IPS-15b (cell line): Measurements from ENCODE around the gene AADACL2.

Experiments
- H3K27me3 ChIP-seq: one replicate; pipeline ENCODE4 v1.6.1; 2013; ENCODE audit warnings: low read length; ENCODE audit not compliant: control insufficient read depth, insufficient read depth
- H3K36me3 ChIP-seq: one replicate; pipeline ENCODE4 v1.6.1; 2013; ENCODE audit warnings: low read length; ENCODE audit not compliant: control insufficient read depth, insufficient read depth
- H3K4me1 ChIP-seq: one replicate; pipeline ENCODE4 v1.6.1; 2013; ENCODE audit warnings: mild to moderate bottlenecking, low read length; ENCODE audit not compliant: control insufficient read depth, insufficient read depth
- H3K4me3 ChIP-seq: one replicate; pipeline ENCODE4 v1.5.1; 2013; ENCODE audit warnings: low read depth, low read length
- H3K9ac ChIP-seq: one replicate; pipeline ENCODE4 v1.6.1; 2013; ENCODE audit warnings: low read depth, mild to moderate bottlenecking, low read length
- H3K9me3 ChIP-seq: one replicate; pipeline ENCODE4 v1.6.1; 2013; ENCODE audit warnings: mild to moderate bottlenecking, low read length; ENCODE audit not compliant: control insufficient read depth, insufficient read depth

AADACL2 gene, protein sequence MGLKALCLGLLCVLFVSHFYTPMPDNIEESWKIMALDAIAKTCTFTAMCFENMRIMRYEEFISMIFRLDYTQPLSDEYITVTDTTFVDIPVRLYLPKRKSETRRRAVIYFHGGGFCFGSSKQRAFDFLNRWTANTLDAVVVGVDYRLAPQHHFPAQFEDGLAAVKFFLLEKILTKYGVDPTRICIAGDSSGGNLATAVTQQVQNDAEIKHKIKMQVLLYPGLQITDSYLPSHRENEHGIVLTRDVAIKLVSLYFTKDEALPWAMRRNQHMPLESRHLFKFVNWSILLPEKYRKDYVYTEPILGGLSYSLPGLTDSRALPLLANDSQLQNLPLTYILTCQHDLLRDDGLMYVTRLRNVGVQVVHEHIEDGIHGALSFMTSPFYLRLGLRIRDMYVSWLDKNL

DNA sequence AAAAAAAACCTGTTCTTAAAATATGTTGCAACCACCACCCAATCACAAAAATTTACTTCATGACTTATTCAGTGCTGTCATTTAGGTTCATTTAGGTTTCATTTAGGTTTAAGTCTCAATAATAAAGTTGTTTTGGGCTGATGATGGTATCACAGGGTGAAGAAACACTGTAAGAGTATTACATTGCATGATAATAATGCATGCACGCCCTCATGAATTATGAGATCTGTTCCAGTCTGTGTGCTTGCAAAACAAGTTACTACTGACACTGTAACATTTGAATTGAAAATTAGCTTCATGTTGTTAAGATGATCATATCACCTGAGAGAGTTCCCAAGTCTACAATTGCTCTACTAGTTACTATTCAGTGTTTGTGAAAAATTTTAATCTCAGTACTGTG, at the start of gene AADACL2:
Gene AADACL2, plus strand, starts transcription at position 315 of the 400 bp plus-strand sequence. CDS start 109 bp downstream, outside the sequence.
- H3K4me3 ChIP-seq: no peak within 1 kb of the TSS
- H3K9me3 ChIP-seq: no peaks in the 10 kb centered on the region

GRCh38 chr3:151684094-151684493, 49.6 kb upstream of the AADACL2 start:
- Histone ChIP-seq H3K4me1 (peaks cover 4% of the 10 kb centered on the region), H3K36me3 (no peaks in the 10 kb centered on the region), H3K9me3 (no peaks in the 10 kb centered on the region), H3K9ac (no peak overlapping the region), H3K4me3 (no peak overlapping the region), H3K27me3 (no peaks in the 10 kb centered on the region)

More for the DNA sequence above, at the start of gene AADACL2:
- Histone ChIP-seq H3K4me1 (no peaks in the 10 kb centered on the region), H3K27me3 (no peaks in the 10 kb centered on the region), H3K9ac (no peak within 1 kb of the TSS), H3K36me3 (no peaks in the 10 kb centered on the region)

GRCh38 chr3:151686257-151686656, 47.5 kb upstream of the AADACL2 start:
- Histone ChIP-seq H3K4me3 (no peak overlapping the region), H3K27me3 (no peaks in the 10 kb centered on the region), H3K36me3 (no peaks in the 10 kb centered on the region), H3K9me3 (no peaks in the 10 kb centered on the region), H3K9ac (no peak overlapping the region), H3K4me1 (peaks cover 4% of the 10 kb centered on the region)

DNA sequence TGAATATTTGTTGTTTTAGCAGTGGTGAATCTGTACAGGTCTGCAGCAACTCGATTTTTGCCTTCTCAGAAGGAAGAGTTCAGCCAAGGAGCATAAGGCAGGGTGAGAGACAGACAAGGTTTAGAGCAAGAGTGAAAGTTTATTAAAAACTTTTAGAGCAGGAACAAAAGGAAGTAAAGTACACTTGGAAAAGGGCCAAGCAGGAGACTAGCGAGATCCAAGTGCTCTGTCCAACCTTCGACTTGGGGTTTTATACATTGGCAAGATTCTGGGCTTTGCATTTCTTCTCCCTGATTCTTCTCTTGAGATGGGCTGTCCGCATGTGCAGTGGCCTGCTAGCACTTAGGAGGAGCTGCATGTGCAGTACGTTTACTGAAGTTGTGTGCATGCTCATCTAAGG, 46.7 kb upstream of the AADACL2 start:
- Histone ChIP-seq H3K36me3 (no peaks in the 10 kb centered on the region), H3K4me3 (no peak overlapping the region), H3K4me1 (peaks cover 4% of the 10 kb centered on the region), H3K9me3 (no peaks in the 10 kb centered on the region), H3K9ac (no peak overlapping the region), H3K27me3 (no peaks in the 10 kb centered on the region)

DNA sequence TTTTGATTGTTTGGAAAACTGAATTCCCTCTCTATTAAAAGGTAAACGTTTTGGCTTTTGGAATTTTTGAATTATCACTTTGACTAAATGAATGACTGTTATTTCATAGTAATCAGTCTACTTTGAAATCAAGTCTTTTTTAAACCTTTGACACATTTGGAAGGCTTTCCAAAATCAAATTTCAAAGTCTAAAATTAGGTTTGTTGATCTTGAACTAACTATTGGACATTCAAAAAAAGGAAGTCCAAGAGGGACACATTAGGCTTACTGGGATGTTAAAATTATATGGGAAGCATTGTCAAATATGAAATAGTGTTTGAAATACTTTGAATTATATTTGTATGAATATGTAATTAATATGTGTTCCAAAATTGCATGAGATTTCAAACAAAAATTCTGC, 45.2 kb upstream of the AADACL2 start:
- Histone ChIP-seq H3K27me3 (no peaks in the 10 kb centered on the region), H3K4me1 (peaks cover 4% of the 10 kb centered on the region), H3K4me3 (no peak overlapping the region), H3K9ac (no peak overlapping the region), H3K9me3 (no peaks in the 10 kb centered on the region), H3K36me3 (no peaks in the 10 kb centered on the region)

DNA sequence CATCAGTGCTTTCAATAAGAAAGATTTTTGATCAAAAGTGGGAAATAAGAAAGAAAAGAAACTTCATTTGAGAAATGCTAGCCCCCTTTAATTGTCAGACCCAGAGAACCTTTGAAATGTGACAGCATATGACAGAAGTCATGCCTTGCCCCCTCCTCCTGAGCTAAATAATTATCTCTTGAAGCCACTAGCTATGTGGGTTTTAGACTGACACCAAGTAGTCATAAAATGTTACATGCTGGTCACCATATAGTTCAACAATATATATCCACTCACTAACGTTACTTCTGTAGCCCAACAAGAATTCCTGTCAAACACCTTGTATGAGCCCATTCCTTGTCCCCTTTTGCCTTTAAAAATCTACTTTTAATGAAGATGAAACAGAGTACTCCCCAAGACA, 43.1 kb upstream of the AADACL2 start:
- Histone ChIP-seq H3K9me3 (no peaks in the 10 kb centered on the region), H3K4me1 (peaks cover 4% of the 10 kb centered on the region), H3K4me3 (no peak overlapping the region), H3K27me3 (no peaks in the 10 kb centered on the region), H3K9ac (no peak overlapping the region), H3K36me3 (no peaks in the 10 kb centered on the region)

GRCh38 chr3:151697496-151697895, 36.2 kb upstream of the AADACL2 start:
- Histone ChIP-seq H3K27me3 (no peaks in the 10 kb centered on the region), H3K4me3 (no peak overlapping the region), H3K9ac (no peak overlapping the region), H3K9me3 (peaks cover 5% of the 10 kb centered on the region), H3K36me3 (no peaks in the 10 kb centered on the region), H3K4me1 (no peaks in the 10 kb centered on the region)

GRCh38 chr3:151707216-151707615, 26.5 kb upstream of the AADACL2 start:
- Histone ChIP-seq H3K4me1 (peaks cover 8% of the 10 kb centered on the region), H3K9me3 (no peaks in the 10 kb centered on the region), H3K27me3 (no peaks in the 10 kb centered on the region), H3K9ac (no peak overlapping the region), H3K4me3 (no peak overlapping the region), H3K36me3 (no peaks in the 10 kb centered on the region)

DNA sequence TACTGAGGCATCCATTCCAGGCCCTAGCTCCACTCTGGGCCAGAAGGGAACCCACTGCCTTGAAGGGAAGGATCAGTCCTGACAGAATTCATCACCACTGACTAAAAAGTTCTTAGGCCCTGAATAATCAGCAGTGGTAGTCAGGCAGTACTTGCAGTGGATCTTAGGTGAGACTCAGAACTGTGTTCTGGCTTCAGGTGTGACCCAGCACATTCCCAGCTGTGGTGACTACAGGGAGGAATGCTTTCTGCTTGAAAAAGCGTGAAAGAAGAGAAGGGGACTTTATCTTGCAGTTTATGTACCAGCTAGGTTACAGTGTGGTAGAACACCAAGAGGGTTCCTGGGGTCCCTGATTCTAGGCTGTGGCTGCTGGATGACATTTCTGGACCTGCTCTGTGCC, 24.9 kb upstream of the AADACL2 start:
- H3K9ac ChIP-seq: no peak overlapping the region
- no peaks in the 10 kb centered on the region for H3K27me3 ChIP-seq
- no peak overlapping the region for H3K4me3 ChIP-seq
- H3K9me3 ChIP-seq: no peaks in the 10 kb centered on the region
- H3K4me1 ChIP-seq: peaks cover 8% of the 10 kb centered on the region
- no peaks in the 10 kb centered on the region for H3K36me3 ChIP-seq

- H3K4me1 ChIP-seq: peaks cover 8% of the 10 kb centered on the region
- H3K36me3 ChIP-seq: no peaks in the 10 kb centered on the region
- no peak overlapping the region for H3K9ac ChIP-seq
Observed at GRCh38 chr3:151709847-151710246, 23.9 kb upstream of the AADACL2 start.

DNA sequence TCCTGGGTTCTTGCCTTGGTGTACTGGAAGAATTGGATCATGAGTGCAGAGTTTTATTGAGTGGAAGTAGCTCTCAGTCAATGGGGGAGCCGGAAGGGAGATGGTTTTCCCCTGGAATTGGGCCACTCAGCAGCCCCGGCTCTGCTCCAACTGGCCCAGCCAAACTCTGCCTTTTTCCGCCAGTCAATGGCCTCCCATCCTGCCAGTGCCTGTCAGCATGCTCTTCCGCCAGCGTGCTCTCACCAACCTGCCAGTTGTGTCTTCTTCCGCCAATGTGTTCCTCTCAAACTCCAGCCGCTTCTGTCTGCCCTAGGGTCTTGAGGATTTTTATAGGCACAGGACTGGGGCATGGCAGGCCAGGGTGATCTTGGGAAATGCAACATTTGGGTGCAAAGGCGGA, 12.4 kb upstream of the AADACL2 start:
- H3K9me3 ChIP-seq: no peaks in the 10 kb centered on the region
- H3K4me1 ChIP-seq: no peaks in the 10 kb centered on the region
- no peaks in the 10 kb centered on the region for H3K27me3 ChIP-seq
- no peak overlapping the region for H3K9ac ChIP-seq
- H3K36me3 ChIP-seq: no peaks in the 10 kb centered on the region
- no peak overlapping the region for H3K4me3 ChIP-seq

More at GRCh38 chr3:151709847-151710246, 23.9 kb upstream of the AADACL2 start:
- H3K4me3 ChIP-seq: no peak overlapping the region
- no peaks in the 10 kb centered on the region for H3K9me3 ChIP-seq
- H3K27me3 ChIP-seq: no peaks in the 10 kb centered on the region

GRCh38 chr3:151722856-151723255, 10.9 kb upstream of the AADACL2 start:
- no peaks in the 10 kb centered on the region for H3K4me1 ChIP-seq
- H3K9me3 ChIP-seq: no peaks in the 10 kb centered on the region
- no peaks in the 10 kb centered on the region for H3K36me3 ChIP-seq
- H3K4me3 ChIP-seq: no peak overlapping the region
- H3K27me3 ChIP-seq: no peaks in the 10 kb centered on the region
- no peak overlapping the region for H3K9ac ChIP-seq
